WTC11 (cell line): ENCODE data around the gene MEGF11. TPM values are rescaled to one million over a fixed set of nuclear protein-coding genes. Genes with fewer than 3 reads are reported as not detected.

ENCODE experiments used
- ATAC-seq: fragments of 200-7000 bp; cut with Tn5 transposase; 2 replicates; pipeline ENCODE4 v1.10.0; 2021; ENCODE audit warnings: mild to moderate bottlenecking, moderate library complexity
- CTCF ChIA-PET: fragments of 300-600 bp; sonication (Branson Sonifier 250); formaldehyde crosslinking; loops from one replicate; lab custom pipeline; 2021; ENCODE audit warnings: antibody characterized with exemption; lab: Charles Lee
- POLR2A ChIA-PET: fragments of 350-600 bp; sonication (Branson Sonifier 250); formaldehyde crosslinking; loops from one replicate; lab custom pipeline; 2021; ENCODE audit warnings: antibody characterized with exemption; lab: Charles Lee
- DNase-seq: peaks from one replicate; pipeline ENCODE4 v3.0.0; 2021; ENCODE audit warnings: low spot score
- H3K27ac Mint-ChIP-seq: 2 replicates; pipeline ENCODE4 v1.8.0; 2021; ENCODE audit warnings: mixed read lengths
- H3K27me3 Mint-ChIP-seq: 2 replicates; pipeline ENCODE4 v1.8.0; 2021; ENCODE audit warnings: low read depth, mild to moderate bottlenecking, moderate library complexity, mixed read lengths
- H3K36me3 Mint-ChIP-seq: 2 replicates; pipeline ENCODE4 v1.8.0; 2021; ENCODE audit warnings: mixed read lengths
- H3K4me1 Mint-ChIP-seq: 2 replicates; pipeline ENCODE4 v1.8.0; 2022; ENCODE audit warnings: mixed read lengths
- H3K4me3 Mint-ChIP-seq: 2 replicates; pipeline ENCODE4 v1.8.0; 2021; ENCODE audit warnings: mild to moderate bottlenecking, moderate library complexity, mixed read lengths
- H3K9me3 Mint-ChIP-seq: 2 replicates; pipeline ENCODE4 v1.8.0; 2021; ENCODE audit warnings: mixed read lengths
- ATF3 ChIP-seq: sonication (generic); formaldehyde crosslinking; conservative IDR thresholded peaks from 2 replicates; pipeline ENCODE4 v1.8.1; 2022; ENCODE audit warnings: mild to moderate bottlenecking, missing genetic modification reagents
- EMX1 ChIP-seq: fragments of 250-450 bp; sonication (Bioruptor Pico); IDR thresholded peaks from 2 replicates; pipeline ENCODE4 v1.8.0; 2021; ENCODE audit warnings: mild to moderate bottlenecking
- FOXP4 ChIP-seq: sonication (generic); formaldehyde crosslinking; IDR thresholded peaks from 2 replicates; pipeline ENCODE4 v1.8.0; 2022; ENCODE audit warnings: mild to moderate bottlenecking, missing genetic modification reagents
- GTF2I ChIP-seq: fragments of 250-450 bp; sonication (Bioruptor Pico); conservative IDR thresholded peaks from 2 replicates; pipeline ENCODE4 v1.4.0; 2021; ENCODE audit warnings: mild to moderate bottlenecking
- IRF2 ChIP-seq: sonication (generic); formaldehyde crosslinking; IDR thresholded peaks from 2 replicates; pipeline ENCODE4 v1.8.0; 2022; ENCODE audit warnings: low read depth, missing genetic modification reagents, borderline replicate concordance
- KAT7 ChIP-seq: sonication (generic); formaldehyde crosslinking; IDR thresholded peaks from 2 replicates; pipeline ENCODE4 v1.8.1; 2023; ENCODE audit warnings: missing genetic modification reagents, mild to moderate bottlenecking, borderline replicate concordance
- PREB ChIP-seq: sonication (generic); formaldehyde crosslinking; IDR thresholded peaks from 2 replicates; pipeline ENCODE4 v1.8.1; 2022; ENCODE audit warnings: mild to moderate bottlenecking, missing genetic modification reagents, moderate library complexity, borderline replicate concordance
- SMAD3 ChIP-seq: sonication (generic); formaldehyde crosslinking; IDR thresholded peaks from 2 replicates; pipeline ENCODE4 v1.8.0; 2022; ENCODE audit warnings: missing genetic modification reagents, mild to moderate bottlenecking, borderline replicate concordance
- SOX15 ChIP-seq: fragments of 250-450 bp; sonication (Bioruptor Pico); IDR thresholded peaks from 2 replicates; pipeline ENCODE4 v1.9.0; 2021; ENCODE audit warnings: mild to moderate bottlenecking
- TEAD4 ChIP-seq: sonication (generic); formaldehyde crosslinking; IDR thresholded peaks from 2 replicates; pipeline ENCODE4 v1.8.0; 2022; ENCODE audit warnings: mild to moderate bottlenecking, missing genetic modification reagents
- TP53 ChIP-seq: sonication (generic); formaldehyde crosslinking; IDR thresholded peaks from 2 replicates; pipeline ENCODE4 v1.8.1; 2023; ENCODE audit warnings: mild to moderate bottlenecking, missing genetic modification reagents
- ZNF121 ChIP-seq: sonication (generic); formaldehyde crosslinking; IDR thresholded peaks from 2 replicates; pipeline ENCODE4 v1.8.0; 2023; ENCODE audit warnings: missing genetic modification reagents
- ZNF138 ChIP-seq: sonication (generic); formaldehyde crosslinking; conservative IDR thresholded peaks from 2 replicates; pipeline ENCODE4 v1.8.1; 2022; ENCODE audit warnings: mild to moderate bottlenecking, moderate library complexity, missing genetic modification reagents
- ZNF396 ChIP-seq: fragments of 250-450 bp; sonication (Bioruptor Pico); IDR thresholded peaks from 2 replicates; pipeline ENCODE4 v1.8.0; 2021; ENCODE audit warnings: mild to moderate bottlenecking, moderate library complexity, borderline replicate concordance
- ZNF532 ChIP-seq: fragments of 250-450 bp; sonication (Bioruptor Pico); IDR thresholded peaks from 2 replicates; pipeline ENCODE4 v1.9.0; 2021; ENCODE audit warnings: mild to moderate bottlenecking, borderline replicate concordance
- ZSCAN18 ChIP-seq: fragments of 250-450 bp; sonication (Bioruptor Pico); IDR thresholded peaks from 2 replicates; pipeline ENCODE4 v2.1.2; 2022; ENCODE audit warnings: mild to moderate bottlenecking, moderate library complexity
- total RNA-seq: library from RNA; stranded (reverse); gene quantifications from 3 replicates; pipeline ENCODE4 v1.2.3, GENCODE V29; 2021
- TF ChIP-seq, protein P1 (sequence below): fragments of 250-450 bp; sonication (Bioruptor Pico); conservative IDR thresholded peaks from 2 replicates; pipeline ENCODE4 v1.9.0; 2021; ENCODE audit warnings: mild to moderate bottlenecking
- TF ChIP-seq, protein P2 (sequence below): fragments of 250-450 bp; sonication (Bioruptor Pico); IDR thresholded peaks from 2 replicates; pipeline ENCODE4 v1.8.0; 2021; ENCODE audit warnings: mild to moderate bottlenecking
- TF ChIP-seq, protein P3 (sequence below): sonication (generic); formaldehyde crosslinking; IDR thresholded peaks from 2 replicates; pipeline ENCODE4 v1.8.0; 2022; ENCODE audit warnings: mild to moderate bottlenecking, missing genetic modification reagents
- TF ChIP-seq, protein P4 (sequence below): sonication (generic); formaldehyde crosslinking; IDR thresholded peaks from 2 replicates; pipeline ENCODE4 v1.8.1; 2022; ENCODE audit warnings: missing genetic modification reagents, borderline replicate concordance

The MEGF11 gene
- total RNA-seq, 1 experiment from 2014 or later, result 3.3 TPM

DNA sequence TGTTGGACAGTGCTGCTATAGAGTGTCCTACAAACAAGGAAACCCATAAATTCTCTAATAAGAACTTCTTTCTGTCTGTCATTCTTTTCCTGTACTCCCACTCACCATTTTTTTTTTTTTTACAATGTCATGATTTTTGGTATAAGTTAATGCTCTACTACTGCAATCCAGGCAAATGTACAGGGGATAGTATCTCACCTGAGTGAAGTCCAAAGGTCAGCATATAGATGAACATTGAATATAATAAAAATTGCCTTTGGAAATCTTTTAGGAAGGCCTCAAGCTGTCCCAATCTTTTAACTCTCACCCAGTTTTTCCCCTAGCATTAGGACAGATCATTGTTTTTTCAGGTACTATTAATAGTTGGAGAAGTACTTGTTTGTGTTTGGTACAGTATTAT, 405.6 kb downstream of the MEGF11 start (continued):
- no peak for TF ChIP-seq ZNF532 (CRISPR knock-in tag)
- TF ChIP-seq, protein P1, sequence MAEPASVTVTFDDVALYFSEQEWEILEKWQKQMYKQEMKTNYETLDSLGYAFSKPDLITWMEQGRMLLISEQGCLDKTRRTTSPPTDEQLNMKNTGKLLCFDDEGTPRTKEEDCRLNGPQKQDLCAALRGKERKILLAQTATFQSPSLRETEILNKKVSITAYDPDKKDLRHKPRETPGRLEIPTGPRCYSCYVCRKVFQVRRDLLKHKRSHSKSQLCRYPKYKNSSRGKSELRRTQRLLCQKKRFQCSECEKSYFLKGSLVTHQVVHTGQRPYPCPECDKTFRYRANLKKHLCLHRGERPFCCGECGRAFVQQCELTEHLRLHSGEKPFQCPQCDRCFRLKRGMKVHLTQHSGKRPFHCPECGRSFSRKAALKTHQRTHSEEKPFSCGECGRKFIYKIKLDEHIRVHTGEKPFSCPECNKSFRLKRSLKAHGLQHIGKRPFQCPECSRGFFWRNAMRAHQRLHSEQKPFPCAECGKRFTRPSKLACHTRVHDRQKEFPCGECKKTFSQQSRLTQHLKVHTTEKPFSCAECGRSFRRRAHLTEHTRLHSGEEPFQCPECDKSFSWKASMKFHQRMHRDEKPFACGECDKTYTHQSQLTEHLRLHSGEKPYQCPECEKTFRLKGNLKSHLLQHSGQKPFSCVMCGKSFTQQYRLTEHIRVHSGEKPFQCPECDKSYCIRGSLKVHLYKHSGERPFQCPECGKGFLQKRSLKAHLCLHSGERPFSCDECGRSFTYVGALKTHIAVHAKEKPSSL (CRISPR knock-in tag), result no peak
- no peak for TF ChIP-seq ZNF121 (CRISPR knock-in tag)
- TF ChIP-seq FOXP4, result no peak
- TF ChIP-seq, protein P2, sequence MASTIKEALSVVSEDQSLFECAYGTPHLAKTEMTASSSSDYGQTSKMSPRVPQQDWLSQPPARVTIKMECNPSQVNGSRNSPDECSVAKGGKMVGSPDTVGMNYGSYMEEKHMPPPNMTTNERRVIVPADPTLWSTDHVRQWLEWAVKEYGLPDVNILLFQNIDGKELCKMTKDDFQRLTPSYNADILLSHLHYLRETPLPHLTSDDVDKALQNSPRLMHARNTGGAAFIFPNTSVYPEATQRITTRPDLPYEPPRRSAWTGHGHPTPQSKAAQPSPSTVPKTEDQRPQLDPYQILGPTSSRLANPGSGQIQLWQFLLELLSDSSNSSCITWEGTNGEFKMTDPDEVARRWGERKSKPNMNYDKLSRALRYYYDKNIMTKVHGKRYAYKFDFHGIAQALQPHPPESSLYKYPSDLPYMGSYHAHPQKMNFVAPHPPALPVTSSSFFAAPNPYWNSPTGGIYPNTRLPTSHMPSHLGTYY (CRISPR knock-in tag), result no peak
- no peak for TF ChIP-seq IRF2

DNA sequence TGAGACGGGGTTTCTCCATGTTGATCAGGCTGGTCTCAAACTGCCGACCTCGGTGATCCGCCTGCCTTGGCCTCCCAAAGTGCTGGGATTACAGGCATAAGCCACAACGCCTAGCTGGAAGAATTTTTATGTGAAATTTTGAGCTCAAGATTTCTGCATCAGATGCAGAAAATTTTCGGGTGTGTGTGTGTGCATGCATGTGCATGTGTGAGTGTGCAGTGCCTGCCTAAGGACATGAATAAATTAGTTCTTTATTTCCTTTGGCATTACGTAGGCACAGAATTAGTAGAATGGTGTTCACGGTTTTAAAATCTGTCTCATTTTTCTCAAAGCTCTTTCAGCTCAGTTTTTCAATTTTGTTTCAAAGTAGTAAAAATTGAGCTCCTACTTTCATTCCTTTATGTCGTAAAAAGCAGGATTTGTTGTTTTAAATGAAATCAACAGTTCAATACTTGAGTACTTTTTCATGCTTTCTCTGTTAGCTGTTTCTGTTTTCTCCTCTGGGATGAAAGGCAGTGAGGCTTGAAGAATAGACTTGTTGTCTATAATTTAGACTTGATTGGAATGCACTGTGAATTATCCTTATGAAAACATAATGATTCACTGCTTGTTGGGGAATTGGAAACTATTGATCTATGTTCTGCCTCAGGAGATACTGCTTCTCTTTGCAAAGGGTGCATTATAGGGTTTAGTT, 407.6 kb downstream of the MEGF11 start:
- CTCF ChIA-PET, result interaction anchor here (0.9 to 1.2 kb wide), 4 partner anchors 11 to 235 kb away, joined by 3 to 8 read pairs (median 5); partner anchors contain the start of genes INTS14 and RAB11A
- H3K4me3 Mint-ChIP-seq, result no peak overlapping the region
- ATAC-seq (no peak), DNase-seq (no peak)
- H3K9me3 Mint-ChIP-seq, result peaks cover 7% of the 10 kb centered on the region; the same call in 1 of the 2 replicates
- no peak overlapping the region for H3K27ac Mint-ChIP-seq
- no peaks in the 10 kb centered on the region for H3K36me3 Mint-ChIP-seq
- H3K4me1 Mint-ChIP-seq, result peaks cover 5% of the 10 kb centered on the region
- H3K27me3 Mint-ChIP-seq, result no peaks in the 10 kb centered on the region
- POLR2A ChIA-PET, result no interaction called here
- TF ChIP-seq ATF3 (CRISPR knock-in tag) (no peak), PREB (CRISPR knock-in tag) (no peak), KAT7 (no peak), TP53 (CRISPR knock-in tag) (no peak), SOX15 (no peak), EMX1 (CRISPR knock-in tag) (no peak), ZNF396 (CRISPR knock-in tag) (no peak), ZSCAN18 (no peak), ZNF138 (CRISPR knock-in tag) (no peak), TEAD4 (CRISPR knock-in tag) (no peak), SMAD3 (no peak), GTF2I (CRISPR knock-in tag) (no peak)
- TF ChIP-seq, protein P3, sequence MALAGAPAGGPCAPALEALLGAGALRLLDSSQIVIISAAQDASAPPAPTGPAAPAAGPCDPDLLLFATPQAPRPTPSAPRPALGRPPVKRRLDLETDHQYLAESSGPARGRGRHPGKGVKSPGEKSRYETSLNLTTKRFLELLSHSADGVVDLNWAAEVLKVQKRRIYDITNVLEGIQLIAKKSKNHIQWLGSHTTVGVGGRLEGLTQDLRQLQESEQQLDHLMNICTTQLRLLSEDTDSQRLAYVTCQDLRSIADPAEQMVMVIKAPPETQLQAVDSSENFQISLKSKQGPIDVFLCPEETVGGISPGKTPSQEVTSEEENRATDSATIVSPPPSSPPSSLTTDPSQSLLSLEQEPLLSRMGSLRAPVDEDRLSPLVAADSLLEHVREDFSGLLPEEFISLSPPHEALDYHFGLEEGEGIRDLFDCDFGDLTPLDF (CRISPR knock-in tag), result no peak
- TF ChIP-seq, protein P4, sequence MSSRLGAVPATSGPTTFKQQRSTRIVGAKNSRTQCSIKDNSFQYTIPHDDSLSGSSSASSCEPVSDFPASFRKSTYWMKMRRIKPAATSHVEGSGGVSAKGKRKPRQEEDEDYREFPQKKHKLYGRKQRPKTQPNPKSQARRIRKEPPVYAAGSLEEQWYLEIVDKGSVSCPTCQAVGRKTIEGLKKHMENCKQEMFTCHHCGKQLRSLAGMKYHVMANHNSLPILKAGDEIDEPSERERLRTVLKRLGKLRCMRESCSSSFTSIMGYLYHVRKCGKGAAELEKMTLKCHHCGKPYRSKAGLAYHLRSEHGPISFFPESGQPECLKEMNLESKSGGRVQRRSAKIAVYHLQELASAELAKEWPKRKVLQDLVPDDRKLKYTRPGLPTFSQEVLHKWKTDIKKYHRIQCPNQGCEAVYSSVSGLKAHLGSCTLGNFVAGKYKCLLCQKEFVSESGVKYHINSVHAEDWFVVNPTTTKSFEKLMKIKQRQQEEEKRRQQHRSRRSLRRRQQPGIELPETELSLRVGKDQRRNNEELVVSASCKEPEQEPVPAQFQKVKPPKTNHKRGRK (CRISPR knock-in tag), result no peak
